ENCODE data around the gene PLCXD3.

- TF ChIP-seq POLR2AphosphoS5 (IDR thresholded peaks at IDR 0.05) (no peak), CTCF (IDR thresholded peaks at IDR 0.05) (no peak), POLR2A (IDR thresholded peaks at IDR 0.05) (no peak)
Measured at GRCh38 chr5:41281215-41281810, 229.1 kb downstream of the PLCXD3 start.

Measured in prostate gland (tissue), 2 donors.